ENCODE results near the gene ORM2. TPM values are rescaled to one million over a fixed set of nuclear protein-coding genes. Genes with fewer than 3 reads are reported as not detected.

The ORM2 gene
- total and polyA plus RNA-seq, 2 of the 13 experiments (the other 11 are each of a cell fraction or from before 2014, with no cell fraction given), result 565 to 824 TPM

DNA sequence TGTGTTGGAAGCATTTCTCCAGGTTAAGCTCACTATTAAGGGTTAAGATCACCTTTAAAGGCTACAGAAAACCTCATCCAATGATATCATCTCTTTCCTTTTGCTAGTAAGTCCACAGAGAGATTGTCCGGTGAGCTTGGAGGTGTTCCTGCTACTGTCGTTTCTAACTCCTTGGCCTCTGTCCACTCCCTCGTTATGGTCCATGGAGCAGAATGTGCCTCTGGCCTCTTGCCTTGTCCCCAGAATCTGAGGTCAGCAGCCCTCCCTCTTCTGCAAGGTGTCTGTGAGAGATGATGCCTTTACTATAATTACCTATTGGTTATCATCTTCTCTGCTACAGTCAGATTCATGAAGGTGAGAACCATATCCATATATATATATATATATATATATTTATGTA is 15.0 kb downstream of the ORM2 start:
- H3K9me3 ChIP-seq (ENCODE audit: low read length), result no peaks in the 10 kb centered on the region
- peaks cover 14% of the 10 kb centered on the region for H3K4me1 ChIP-seq (ENCODE audit: insufficient read depth, low read length)
- H3K27me3 ChIP-seq (ENCODE audit: control insufficient read depth in 1 of 2, insufficient read depth in 2 of 2, low read length in 2 of 2), result no peaks in the 10 kb centered on the region
- H3K9ac ChIP-seq (ENCODE audit: insufficient read depth, low read depth, low read length), result no peak overlapping the region
- no peak overlapping the region for H3K4me2 ChIP-seq (ENCODE audit: low read depth, low read length)
- POLR2A ChIA-PET, result no interaction called here
- CTCF ChIA-PET (ENCODE audit: low intra/inter-chr PET ratio, low total read pairs), result no interaction called here
- peaks cover 10 to 16% of the 10 kb centered on the region in 2 experiments; a peak in 2 of 5 replicates for H3K36me3 ChIP-seq (replicated peaks in 1 of 2; ENCODE audit: control insufficient read depth in 1 of 2, insufficient read depth in 2 of 2, low read length in 2 of 2)
- intact Hi-C loops (cut with micrococcal nuclease; ENCODE audit: unreplicated experiment), result no loop called here
- no peaks in the 10 kb centered on the region for H3K79me2 ChIP-seq (ENCODE audit: insufficient read depth, low read length)
- in situ Hi-C loops (cut with HindIII; ENCODE audit: extremely low pct_ligation_motif_present, low pct_unique_long_range_greater_than_20kb), result no loop called here
- no TSS peak for BruUV-seq (replicated peaks)
- FAIRE-seq (no peak), DNase-seq (ENCODE audit: low spot score) (no peak), ATAC-seq (no peak)
- WGBS (ENCODE audit: low lambda C conversion rate), result 90% methylated on average over 3 of the region's 3 CpGs
- no peak overlapping the region for H2AFZ ChIP-seq (ENCODE audit: low read length)
- TF ChIP-seq, protein P1, sequence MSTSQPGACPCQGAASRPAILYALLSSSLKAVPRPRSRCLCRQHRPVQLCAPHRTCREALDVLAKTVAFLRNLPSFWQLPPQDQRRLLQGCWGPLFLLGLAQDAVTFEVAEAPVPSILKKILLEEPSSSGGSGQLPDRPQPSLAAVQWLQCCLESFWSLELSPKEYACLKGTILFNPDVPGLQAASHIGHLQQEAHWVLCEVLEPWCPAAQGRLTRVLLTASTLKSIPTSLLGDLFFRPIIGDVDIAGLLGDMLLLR (CRISPR knock-in tag; IDR thresholded peaks at IDR 0.05), result no peak
- TF ChIP-seq ZNF747 (CRISPR knock-in tag; IDR thresholded peaks at IDR 0.05; ENCODE audit: borderline replicate concordance) (no peak), GTF3A (CRISPR knock-in tag; conservative IDR thresholded peaks at IDR 0.05) (no peak), HIVEP1 (CRISPR knock-in tag; IDR thresholded peaks at IDR 0.05) (no peak), ZNF567 (CRISPR knock-in tag; IDR thresholded peaks at IDR 0.05; ENCODE audit: borderline replicate concordance) (no peak), CENPX (CRISPR knock-in tag; IDR thresholded peaks at IDR 0.05) (no peak), REL (CRISPR knock-in tag; conservative IDR thresholded peaks at IDR 0.05) (no peak)
- TF ChIP-seq, protein P2, sequence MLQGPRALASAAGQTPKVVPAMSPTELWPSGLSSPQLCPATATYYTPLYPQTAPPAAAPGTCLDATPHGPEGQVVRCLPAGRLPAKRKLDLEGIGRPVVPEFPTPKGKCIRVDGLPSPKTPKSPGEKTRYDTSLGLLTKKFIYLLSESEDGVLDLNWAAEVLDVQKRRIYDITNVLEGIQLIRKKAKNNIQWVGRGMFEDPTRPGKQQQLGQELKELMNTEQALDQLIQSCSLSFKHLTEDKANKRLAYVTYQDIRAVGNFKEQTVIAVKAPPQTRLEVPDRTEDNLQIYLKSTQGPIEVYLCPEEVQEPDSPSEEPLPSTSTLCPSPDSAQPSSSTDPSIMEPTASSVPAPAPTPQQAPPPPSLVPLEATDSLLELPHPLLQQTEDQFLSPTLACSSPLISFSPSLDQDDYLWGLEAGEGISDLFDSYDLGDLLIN (CRISPR knock-in tag; IDR thresholded peaks at IDR 0.05; ENCODE audit: borderline replicate concordance), result no peak
- TF ChIP-seq, protein P3, sequence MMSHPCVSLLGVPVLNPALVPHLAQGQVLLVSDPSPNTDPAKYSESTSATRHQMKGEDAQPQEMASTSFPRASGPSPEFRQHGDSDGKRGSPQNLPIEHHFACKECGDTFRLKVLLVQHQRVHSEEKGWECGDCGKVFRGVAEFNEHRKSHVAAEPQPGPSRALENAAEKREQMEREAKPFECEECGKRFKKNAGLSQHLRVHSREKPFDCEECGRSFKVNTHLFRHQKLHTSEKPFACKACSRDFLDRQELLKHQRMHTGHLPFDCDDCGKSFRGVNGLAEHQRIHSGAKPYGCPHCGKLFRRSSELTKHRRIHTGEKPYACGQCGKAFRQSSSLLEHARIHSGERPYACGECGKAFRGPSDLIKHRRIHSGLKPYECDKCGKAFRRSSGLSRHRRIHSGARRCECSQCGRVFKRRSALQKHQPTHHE (CRISPR knock-in tag; IDR thresholded peaks at IDR 0.05; ENCODE audit: borderline replicate concordance), result no peak
- TF ChIP-seq, protein P4, sequence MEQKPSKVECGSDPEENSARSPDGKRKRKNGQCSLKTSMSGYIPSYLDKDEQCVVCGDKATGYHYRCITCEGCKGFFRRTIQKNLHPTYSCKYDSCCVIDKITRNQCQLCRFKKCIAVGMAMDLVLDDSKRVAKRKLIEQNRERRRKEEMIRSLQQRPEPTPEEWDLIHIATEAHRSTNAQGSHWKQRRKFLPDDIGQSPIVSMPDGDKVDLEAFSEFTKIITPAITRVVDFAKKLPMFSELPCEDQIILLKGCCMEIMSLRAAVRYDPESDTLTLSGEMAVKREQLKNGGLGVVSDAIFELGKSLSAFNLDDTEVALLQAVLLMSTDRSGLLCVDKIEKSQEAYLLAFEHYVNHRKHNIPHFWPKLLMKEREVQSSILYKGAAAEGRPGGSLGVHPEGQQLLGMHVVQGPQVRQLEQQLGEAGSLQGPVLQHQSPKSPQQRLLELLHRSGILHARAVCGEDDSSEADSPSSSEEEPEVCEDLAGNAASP (CRISPR knock-in tag; IDR thresholded peaks at IDR 0.05; ENCODE audit: borderline replicate concordance), result no peak
- H4K20me1 ChIP-seq (ENCODE audit: insufficient read depth, low read length), result no peaks in the 10 kb centered on the region
- H3K27ac ChIP-seq (ENCODE audit: extremely low read length, insufficient read depth, low read length), result no peak overlapping the region
- H3K4me3 ChIP-seq (replicated peaks in 1 of 3; ENCODE audit: insufficient read depth in 1 of 3, low read depth in 2 of 3, low read length in 3 of 3), result no peak overlapping the region

Measured in HepG2 (cell line).